Activated T-cell treated with anti-CD3 and anti-CD28 coated beads, Interleukin-2, amount 50 U/mL, for 48 hours (primary cell): Measurements from ENCODE around the gene DDX6.
"Not testable (repeated sequence)": the region's sequence is repeated elsewhere in the genome, so short reads cannot be mapped to it uniquely, and the experiment has no call there.

Source experiments
- DNase-seq, 2 experiments: peaks; one replicate each; pipeline ENCODE4 v3.0.0-alpha.2; 2020

The DDX6 gene

GRCh38 chr11:118791111-118791960 is at the start of gene DDX6:
Gene DDX6, minus strand, starts transcription at chr11:118791164. Its CDS starts 4,913 bp downstream, at chr11:118786251.
- peak; percentile 92 to 94 for DNase-seq

GRCh38 chr11:118838905-118839553 is 48.1 kb upstream of the DDX6 start:
- no peak for DNase-seq

- DNase-seq = no peak
These were observed 46.9 kb upstream of the DDX6 start for GRCh38 chr11:118837868-118838267.

- no peak for DNase-seq
These were observed 43.6 kb upstream of the DDX6 start for GRCh38 chr11:118834427-118835028.

- DNase-seq = no peak
These were observed 36.2 kb upstream of the DDX6 start for GRCh38 chr11:118827118-118827517.

- not testable (repeated sequence) for DNase-seq
These were observed 32.1 kb upstream of the DDX6 start for GRCh38 chr11:118822936-118823510.

GRCh38 chr11:118820412-118821357 is 29.7 kb upstream of the DDX6 start:
- DNase-seq = peak; percentile 25 to 26

GRCh38 chr11:118820025-118820379 is 29.0 kb upstream of the DDX6 start:
- not testable (repeated sequence) for DNase-seq

GRCh38 chr11:118819334-118820024 is 28.5 kb upstream of the DDX6 start:
- DNase-seq = no peak

GRCh38 chr11:118818130-118818529 is 27.2 kb upstream of the DDX6 start:
- DNase-seq = no peak

- DNase-seq = no peak
These were observed 22.6 kb upstream of the DDX6 start for GRCh38 chr11:118813551-118813950.

GRCh38 chr11:118812485-118812884 is 21.5 kb upstream of the DDX6 start:
- DNase-seq = no peak

- no peak for DNase-seq
These were observed 17.1 kb upstream of the DDX6 start for GRCh38 chr11:118807800-118808778.

- no peak for DNase-seq
These were observed 15.4 kb upstream of the DDX6 start for GRCh38 chr11:118806400-118806799.

GRCh38 chr11:118804094-118804493 is 13.1 kb upstream of the DDX6 start:
- DNase-seq = no peak

GRCh38 chr11:118799372-118799771 is 8.4 kb upstream of the DDX6 start:
- no peak for DNase-seq

GRCh38 chr11:118797510-118797909 is 6.5 kb upstream of the DDX6 start:
- DNase-seq = no peak

GRCh38 chr11:118792570-118793124 is 1.7 kb upstream of the DDX6 start:
- peak; percentile 67 to 72 for DNase-seq

GRCh38 chr11:118791961-118792569 is 1.1 kb upstream of the DDX6 start:
- DNase-seq = peak; percentile 53 to 66
